Measurements from ENCODE around the gene MTURN. TPM values are rescaled to one million over a fixed set of nuclear protein-coding genes. Genes with fewer than 3 reads are reported as not detected.

The MTURN gene
- 10 to 100 TPM; 38.4 to 38.9 TPM for total RNA-seq
- polyA plus RNA-seq (2013, experiment 1 of 2): 9.2 TPM
- polyA plus RNA-seq (2013, experiment 2 of 2): 8.2 TPM
- 4.8 to 79.6 (median 32.9) reads per million in 172 experiments for total RNA-seq

DNA sequence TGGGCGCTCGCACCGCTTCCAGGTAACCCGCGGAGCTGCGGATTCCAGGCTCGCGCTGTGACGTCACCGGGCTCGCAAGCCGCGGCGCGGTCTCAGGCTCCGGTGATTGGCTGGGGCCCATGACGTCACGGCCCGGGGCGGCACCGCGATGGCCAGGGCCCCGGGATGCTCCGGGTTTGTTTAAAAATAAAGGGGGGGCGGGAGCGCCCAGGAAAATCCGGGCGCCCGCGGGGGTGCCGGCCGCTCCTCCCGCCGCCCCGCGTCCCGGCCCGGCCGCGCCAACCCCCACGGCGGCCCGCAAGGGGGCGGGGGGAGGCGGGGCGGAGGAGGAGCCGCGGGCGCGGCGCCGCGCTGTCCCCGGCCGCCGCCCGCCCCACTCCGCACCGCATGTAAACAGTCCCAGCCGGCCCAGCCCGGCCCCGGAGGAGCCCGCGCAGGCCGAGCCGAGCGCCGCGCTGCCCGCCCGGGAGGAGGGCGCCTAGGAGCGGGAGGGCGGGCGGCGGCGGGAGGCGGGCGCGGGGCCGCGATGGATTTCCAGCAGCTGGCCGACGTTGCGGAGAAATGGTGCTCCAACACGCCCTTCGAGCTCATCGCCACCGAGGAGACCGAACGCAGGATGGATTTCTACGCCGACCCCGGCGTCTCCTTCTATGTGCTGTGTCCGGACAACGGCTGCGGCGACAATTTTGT lies at the start of gene MTURN:
MTURN (plus strand) TSS at position 376 of the 690 bp plus-strand sequence; CDS start at position 527, 151 bp downstream.
- ATAC-seq (ENCODE audit: poor library complexity) (peak; percentile 76), DNase-seq (peak; percentile 64 to 96 (median 83))
- CTCF ChIA-PET: interaction anchor here (1.1 kb wide), 1 partner anchor 13 kb away, joined by 4 read pairs; no protein-coding TSS in a partner anchor
- Histone ChIP-seq H3K9me3 (ENCODE audit: control insufficient read depth in 1 of 2, insufficient read depth in 1 of 2, low read length in 2 of 2) (no peaks in the 10 kb centered on the region), H3K27ac (ENCODE audit: low read depth in 1 of 2, low read length in 2 of 2) (no peak within 1 kb of the TSS), H3K4me3 (ENCODE audit: low read length) (peak within 1 kb of the TSS; percentile 94), H3K27me3 (ENCODE audit: control insufficient read depth in 1 of 2, insufficient read depth in 2 of 2, low read length in 2 of 2) (no peaks in the 10 kb centered on the region), H3K4me1 (ENCODE audit: insufficient read depth, low read length) (peaks cover 20% of the 10 kb centered on the region), H3K36me3 (ENCODE audit: insufficient read depth, low read length) (no peaks in the 10 kb centered on the region)
- intact Hi-C loops (cut with DNase I, micrococcal nuclease): loop anchor here (2.0 to 10.0 kb wide), 5 partner anchors 104 to 368 kb away; partner anchors contain the start of genes FKBP14 (in 1 of the 2), GGCT (in 1 of the 2), PLEKHA8 (in 1 of the 2) and ZNRF2 (in 1 of the 2)
- Mint-ChIP-seq H3K4me3 (peak within 1 kb of the TSS; percentile 94), H3K9me3 (no peaks in the 10 kb centered on the region), H3K36me3 (ENCODE audit: low read depth) (peaks cover 17% of the 10 kb centered on the region), H3K4me1 (ENCODE audit: low read depth) (peaks cover 20% of the 10 kb centered on the region), H3K27me3 (peaks cover 6% of the 10 kb centered on the region), H3K27ac (peak within 1 kb of the TSS; percentile 89)
- POLR2A ChIA-PET: interaction anchor here (0.7 to 2.7 kb wide), 15 partner anchors 11 to 459 kb away, joined by 3 to 14 read pairs (median 5); partner anchors contain the start of genes FKBP14, NOD1 and ZNRF2
- TF ChIP-seq, protein P1, sequence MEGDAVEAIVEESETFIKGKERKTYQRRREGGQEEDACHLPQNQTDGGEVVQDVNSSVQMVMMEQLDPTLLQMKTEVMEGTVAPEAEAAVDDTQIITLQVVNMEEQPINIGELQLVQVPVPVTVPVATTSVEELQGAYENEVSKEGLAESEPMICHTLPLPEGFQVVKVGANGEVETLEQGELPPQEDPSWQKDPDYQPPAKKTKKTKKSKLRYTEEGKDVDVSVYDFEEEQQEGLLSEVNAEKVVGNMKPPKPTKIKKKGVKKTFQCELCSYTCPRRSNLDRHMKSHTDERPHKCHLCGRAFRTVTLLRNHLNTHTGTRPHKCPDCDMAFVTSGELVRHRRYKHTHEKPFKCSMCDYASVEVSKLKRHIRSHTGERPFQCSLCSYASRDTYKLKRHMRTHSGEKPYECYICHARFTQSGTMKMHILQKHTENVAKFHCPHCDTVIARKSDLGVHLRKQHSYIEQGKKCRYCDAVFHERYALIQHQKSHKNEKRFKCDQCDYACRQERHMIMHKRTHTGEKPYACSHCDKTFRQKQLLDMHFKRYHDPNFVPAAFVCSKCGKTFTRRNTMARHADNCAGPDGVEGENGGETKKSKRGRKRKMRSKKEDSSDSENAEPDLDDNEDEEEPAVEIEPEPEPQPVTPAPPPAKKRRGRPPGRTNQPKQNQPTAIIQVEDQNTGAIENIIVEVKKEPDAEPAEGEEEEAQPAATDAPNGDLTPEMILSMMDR (IDR thresholded peaks at IDR 0.05): no peak

DNA sequence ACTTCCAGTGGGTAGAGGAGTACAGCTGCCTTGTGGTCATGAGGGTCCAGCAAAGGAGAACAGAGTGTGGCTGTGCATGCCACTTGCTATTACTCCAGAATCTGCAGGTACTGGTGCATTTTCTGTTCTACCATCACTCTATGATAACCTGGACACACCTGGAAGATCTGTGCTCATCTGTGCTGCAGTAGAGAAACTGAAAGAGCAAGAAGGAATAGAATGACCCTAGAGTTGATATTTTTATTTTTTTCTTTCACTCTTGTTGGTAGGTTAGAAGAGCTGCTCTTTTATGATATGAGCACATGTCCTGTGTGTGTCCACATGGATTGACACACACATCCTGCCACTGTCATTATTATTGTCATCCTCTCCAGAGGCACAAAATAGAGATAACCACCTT lies 48.3 kb upstream of the MTURN start:
- DNase-seq: no peak
- ChIA-PET CTCF (no interaction called here), POLR2A (no interaction called here)
- Mint-ChIP-seq H3K36me3 (ENCODE audit: low read depth) (peaks cover 17% of the 10 kb centered on the region), H3K27ac (no peak overlapping the region), H3K27me3 (no peaks in the 10 kb centered on the region), H3K4me3 (no peak overlapping the region), H3K9me3 (no peaks in the 10 kb centered on the region), H3K4me1 (ENCODE audit: low read depth) (no peaks in the 10 kb centered on the region)
- Histone ChIP-seq H3K4me1 (ENCODE audit: insufficient read depth, low read length) (no peaks in the 10 kb centered on the region), H3K4me3 (ENCODE audit: low read length) (no peak overlapping the region), H3K9me3 (ENCODE audit: control insufficient read depth in 1 of 2, insufficient read depth in 1 of 2, low read length in 2 of 2) (no peaks in the 10 kb centered on the region), H3K27ac (ENCODE audit: low read depth in 1 of 2, low read length in 2 of 2) (no peak overlapping the region), H3K36me3 (ENCODE audit: insufficient read depth, low read length) (no peaks in the 10 kb centered on the region), H3K27me3 (ENCODE audit: control insufficient read depth in 1 of 2, insufficient read depth in 2 of 2, low read length in 2 of 2) (no peaks in the 10 kb centered on the region)
- TF ChIP-seq, protein P1 (IDR thresholded peaks at IDR 0.05): no peak
- intact Hi-C loops (cut with DNase I, micrococcal nuclease): no loop called here
- ATAC-seq (ENCODE audit: poor library complexity): no peak

DNA sequence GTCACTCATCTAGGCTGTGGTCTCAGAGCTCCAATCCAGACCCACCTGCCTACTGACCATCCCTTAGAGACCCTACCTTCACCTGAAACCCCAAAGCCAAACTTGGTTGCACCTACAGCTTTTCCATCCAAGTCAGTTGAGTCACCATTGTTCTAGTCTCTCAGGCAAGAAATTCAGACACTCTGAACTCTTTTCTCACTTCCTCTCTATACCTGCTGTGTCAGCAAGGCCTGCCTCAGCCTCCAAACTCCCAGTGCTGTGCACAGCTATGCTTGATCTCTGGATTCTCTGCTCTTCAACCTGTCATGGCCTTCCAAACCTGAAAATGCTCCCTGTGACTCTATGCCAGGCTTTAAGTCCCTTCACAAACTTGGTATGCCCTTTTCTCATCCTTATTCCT lies 47.4 kb upstream of the MTURN start:
- TF ChIP-seq, protein P1 (IDR thresholded peaks at IDR 0.05): no peak
- H3K27ac Mint-ChIP-seq: no peak overlapping the region
- ATAC-seq (ENCODE audit: poor library complexity) (no peak), DNase-seq (no peak)
- no peak overlapping the region for H3K4me3 Mint-ChIP-seq
- no peaks in the 10 kb centered on the region for H3K36me3 ChIP-seq (ENCODE audit: insufficient read depth, low read length)
- H3K9me3 ChIP-seq (ENCODE audit: control insufficient read depth in 1 of 2, insufficient read depth in 1 of 2, low read length in 2 of 2): no peaks in the 10 kb centered on the region
- no peak overlapping the region for H3K4me3 ChIP-seq (ENCODE audit: low read length)
- POLR2A ChIA-PET: no interaction called here
- no peaks in the 10 kb centered on the region for H3K27me3 Mint-ChIP-seq
- intact Hi-C loops (cut with DNase I, micrococcal nuclease): no loop called here
- no peaks in the 10 kb centered on the region for H3K4me1 ChIP-seq (ENCODE audit: insufficient read depth, low read length)
- no peaks in the 10 kb centered on the region for H3K4me1 Mint-ChIP-seq (ENCODE audit: low read depth)
- H3K36me3 Mint-ChIP-seq (ENCODE audit: low read depth): peaks cover 11% of the 10 kb centered on the region
- H3K9me3 Mint-ChIP-seq: no peaks in the 10 kb centered on the region
- H3K27ac ChIP-seq (ENCODE audit: low read depth in 1 of 2, low read length in 2 of 2): no peak overlapping the region
- CTCF ChIA-PET: no interaction called here
- no peaks in the 10 kb centered on the region for H3K27me3 ChIP-seq (ENCODE audit: control insufficient read depth in 1 of 2, insufficient read depth in 2 of 2, low read length in 2 of 2)

Data from CD4-positive, alpha-beta T cell (primary cell).